Skeletal muscle cell (primary cell): Measurements from ENCODE around the gene DIP2C.

ENCODE experiments used
- DNase-seq: peaks from one replicate; pipeline ENCODE4 v3.0.0-alpha.2; 2010; ENCODE audit warnings: low read depth
- H3K4me3 ChIP-seq: 2 replicates; pipeline ENCODE4 v1.5.1; 2011; ENCODE audit warnings: low read depth, mild to moderate bottlenecking, control low read depth, low read length, moderate library complexity

The DIP2C gene

GRCh38 chr10:569961-570627 lies 119.4 kb downstream of the DIP2C start:
- no peak overlapping the region for H3K4me3 ChIP-seq
- DNase-seq = no peak

GRCh38 chr10:568848-569247 lies 120.6 kb downstream of the DIP2C start:
- DNase-seq = no peak
- no peak overlapping the region for H3K4me3 ChIP-seq

GRCh38 chr10:567869-568268 lies 121.6 kb downstream of the DIP2C start:
- no peak for DNase-seq
- no peak overlapping the region for H3K4me3 ChIP-seq

GRCh38 chr10:566241-566885 lies 123.1 kb downstream of the DIP2C start:
- no peak for DNase-seq
- H3K4me3 ChIP-seq = no peak overlapping the region

GRCh38 chr10:565676-566075 lies 123.8 kb downstream of the DIP2C start:
- DNase-seq = no peak
- no peak overlapping the region for H3K4me3 ChIP-seq

DNA sequence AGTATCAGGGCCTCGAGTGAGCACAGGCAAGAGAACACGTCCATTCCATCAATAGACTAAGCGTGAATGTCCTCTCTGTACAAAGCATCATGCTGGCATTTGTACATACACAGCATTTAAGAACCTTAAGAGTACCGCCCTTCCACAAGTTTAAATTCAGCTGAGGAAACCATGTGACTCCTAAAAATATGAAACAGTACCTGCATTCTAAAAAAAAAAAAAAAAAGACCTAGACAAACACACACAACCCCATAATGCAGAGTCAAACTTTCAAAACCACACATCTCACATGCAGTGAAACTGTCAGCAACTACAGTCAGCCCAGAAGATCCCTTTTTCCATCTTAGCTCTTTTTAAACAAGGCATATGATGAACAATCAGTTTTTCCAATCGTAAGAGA lies 124.3 kb downstream of the DIP2C start:
- no peak for DNase-seq
- H3K4me3 ChIP-seq = no peak overlapping the region

DNA sequence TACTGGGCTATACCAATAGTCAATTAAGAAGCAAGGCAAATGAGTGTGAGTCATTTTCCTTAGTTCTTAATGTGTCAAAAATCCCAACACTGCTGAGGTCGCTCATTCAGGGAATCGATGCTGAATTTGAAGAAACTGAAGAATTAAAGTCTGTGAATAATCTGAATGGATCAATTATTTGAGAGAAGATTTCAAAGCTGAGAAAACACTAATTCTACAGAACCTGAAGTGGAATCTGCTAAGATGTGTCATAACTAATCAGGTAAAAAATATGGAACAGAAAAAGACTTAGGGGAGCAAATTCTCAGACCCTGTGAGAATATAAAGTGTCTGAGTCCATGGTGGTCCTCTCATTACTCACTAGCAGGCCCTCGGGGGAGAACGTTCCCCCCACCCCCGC lies 125.6 kb downstream of the DIP2C start:
- DNase-seq = no peak
- no peak overlapping the region for H3K4me3 ChIP-seq

- H3K4me3 ChIP-seq = no peak overlapping the region
- no peak for DNase-seq
These were observed 127.3 kb downstream of the DIP2C start for GRCh38 chr10:562142-562541.

GRCh38 chr10:561721-562120 lies 127.7 kb downstream of the DIP2C start:
- H3K4me3 ChIP-seq = no peak overlapping the region
- no peak for DNase-seq

DNA sequence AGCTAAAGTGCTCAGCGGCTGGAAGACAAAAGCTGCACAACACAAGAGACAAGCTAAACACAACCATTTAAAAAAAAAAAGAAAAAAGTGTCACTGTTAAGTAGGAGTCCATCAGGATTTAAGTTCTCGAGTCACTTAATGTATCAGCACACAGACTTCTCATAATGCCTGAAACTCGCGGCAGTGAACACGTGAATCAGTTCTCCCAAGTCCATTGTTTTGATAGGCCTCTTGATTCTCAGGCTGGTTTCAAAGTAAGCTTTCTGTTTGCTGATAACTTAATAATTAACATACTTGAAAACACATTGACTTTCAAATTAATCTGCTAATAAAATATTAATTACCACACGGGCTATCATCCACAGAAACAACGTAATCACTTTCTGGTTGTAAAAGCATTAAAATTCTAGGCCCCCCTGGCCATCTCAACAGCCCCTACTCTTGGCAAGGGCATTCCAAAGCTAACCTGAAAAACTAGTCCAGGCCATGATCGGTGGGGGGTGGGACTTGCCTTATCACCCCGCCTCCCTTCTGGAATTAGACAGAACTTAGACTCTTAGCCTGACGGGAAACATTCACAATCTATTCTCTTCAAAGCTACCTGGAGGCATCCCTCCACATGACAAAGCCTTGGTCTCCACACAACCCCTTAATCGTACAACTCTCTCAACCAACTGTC lies 129.0 kb downstream of the DIP2C start:
- DNase-seq = no peak
- H3K4me3 ChIP-seq = no peak overlapping the region

GRCh38 chr10:559767-560047 lies 129.8 kb downstream of the DIP2C start:
- H3K4me3 ChIP-seq = no peak overlapping the region
- no peak for DNase-seq

DNA sequence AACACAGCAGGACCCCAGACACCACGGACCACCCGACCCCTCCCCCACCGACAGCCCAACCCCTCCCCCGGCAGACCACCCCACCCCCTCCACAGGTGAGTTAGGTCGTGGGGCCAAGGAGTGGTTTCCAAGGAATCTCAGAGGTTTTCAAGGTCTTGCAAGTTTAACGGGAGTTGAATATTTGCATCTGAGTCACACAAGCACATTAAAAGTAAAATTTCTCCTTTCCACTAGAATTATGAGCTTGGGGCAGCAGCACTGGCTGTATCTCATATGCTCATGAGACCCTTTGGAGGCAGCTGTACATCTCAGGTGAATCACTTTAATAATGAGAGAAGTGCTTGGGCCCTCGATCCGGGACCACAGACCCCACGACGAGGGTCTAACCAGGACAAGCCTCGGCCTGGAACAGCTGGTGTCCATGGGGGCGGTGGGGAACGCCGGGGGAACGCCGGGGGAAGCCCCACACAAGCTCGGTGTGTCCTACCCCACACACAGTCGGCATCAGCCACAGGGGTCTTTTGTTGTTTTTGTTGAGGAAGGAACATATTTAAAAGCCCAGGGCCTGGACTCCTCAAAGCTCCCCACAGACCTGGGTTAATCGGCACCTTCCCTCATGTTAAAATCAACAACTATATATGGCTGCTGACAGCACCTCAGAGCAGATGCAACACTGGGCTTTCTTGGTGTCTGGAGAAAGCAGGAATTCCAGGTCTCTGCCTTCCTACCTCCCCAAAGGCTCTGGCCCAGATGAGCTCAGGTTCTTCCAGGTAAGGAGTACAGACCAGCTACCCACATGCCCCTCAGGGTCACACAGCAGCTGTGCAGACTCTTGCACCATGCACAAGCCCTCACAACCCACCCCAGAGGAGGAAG lies 130.3 kb downstream of the DIP2C start:
- no peak for DNase-seq
- no peak overlapping the region for H3K4me3 ChIP-seq

GRCh38 chr10:558364-558763 lies 131.1 kb downstream of the DIP2C start:
- DNase-seq = no peak
- H3K4me3 ChIP-seq = no peak overlapping the region

DNA sequence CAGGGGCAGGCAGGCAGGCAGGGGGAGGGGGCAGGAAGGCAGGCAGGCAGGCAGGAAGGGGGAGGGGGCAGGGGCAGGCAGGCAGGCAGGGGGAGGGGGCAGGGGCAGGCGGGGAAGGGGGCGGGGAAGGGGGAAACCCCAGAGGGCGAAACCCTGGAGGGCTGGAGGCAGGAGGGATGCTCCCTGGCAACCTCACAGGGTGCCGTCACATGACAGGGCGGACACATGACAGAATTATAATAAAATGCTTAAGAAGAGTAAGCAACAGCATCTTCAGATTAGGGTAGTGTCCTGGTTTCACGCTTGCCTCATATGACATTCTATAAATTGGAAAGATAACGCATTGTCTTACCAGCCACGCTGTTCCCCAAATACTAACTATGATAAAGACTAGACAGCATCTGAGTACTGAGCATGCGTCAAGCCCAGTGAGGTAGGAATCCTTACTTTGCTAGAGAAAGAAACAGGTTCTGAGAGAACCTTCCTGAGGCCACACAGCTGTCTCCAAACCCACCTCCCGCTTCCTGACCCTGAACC lies 131.6 kb downstream of the DIP2C start:
- no peak overlapping the region for H3K4me3 ChIP-seq
- DNase-seq = no peak

- no peak overlapping the region for H3K4me3 ChIP-seq
- DNase-seq = no peak
These were observed 132.4 kb downstream of the DIP2C start for GRCh38 chr10:556971-557637.

- no peak for DNase-seq
- H3K4me3 ChIP-seq = no peak overlapping the region
These were observed 133.7 kb downstream of the DIP2C start for GRCh38 chr10:555682-556350.

DNA sequence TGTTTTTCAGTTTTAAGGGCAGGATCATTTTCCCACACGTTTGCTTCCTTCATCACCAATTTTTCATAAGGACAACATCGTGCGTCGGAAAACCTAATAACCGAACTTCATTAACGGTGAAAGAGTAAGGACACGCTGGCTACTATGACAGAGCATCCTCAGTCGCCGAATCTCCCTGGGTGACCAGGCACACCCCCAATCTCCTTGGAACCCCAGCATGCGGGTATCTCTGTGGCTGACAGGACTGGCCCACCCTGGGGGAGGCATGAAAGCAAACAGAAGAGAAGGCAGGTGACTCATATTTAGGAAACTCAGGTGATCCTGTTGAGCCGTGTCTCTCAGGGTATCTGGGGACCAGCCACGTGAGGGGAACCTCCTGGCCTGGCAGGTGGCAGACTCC lies 134.2 kb downstream of the DIP2C start:
- DNase-seq = no peak
- H3K4me3 ChIP-seq = no peak overlapping the region

DNA sequence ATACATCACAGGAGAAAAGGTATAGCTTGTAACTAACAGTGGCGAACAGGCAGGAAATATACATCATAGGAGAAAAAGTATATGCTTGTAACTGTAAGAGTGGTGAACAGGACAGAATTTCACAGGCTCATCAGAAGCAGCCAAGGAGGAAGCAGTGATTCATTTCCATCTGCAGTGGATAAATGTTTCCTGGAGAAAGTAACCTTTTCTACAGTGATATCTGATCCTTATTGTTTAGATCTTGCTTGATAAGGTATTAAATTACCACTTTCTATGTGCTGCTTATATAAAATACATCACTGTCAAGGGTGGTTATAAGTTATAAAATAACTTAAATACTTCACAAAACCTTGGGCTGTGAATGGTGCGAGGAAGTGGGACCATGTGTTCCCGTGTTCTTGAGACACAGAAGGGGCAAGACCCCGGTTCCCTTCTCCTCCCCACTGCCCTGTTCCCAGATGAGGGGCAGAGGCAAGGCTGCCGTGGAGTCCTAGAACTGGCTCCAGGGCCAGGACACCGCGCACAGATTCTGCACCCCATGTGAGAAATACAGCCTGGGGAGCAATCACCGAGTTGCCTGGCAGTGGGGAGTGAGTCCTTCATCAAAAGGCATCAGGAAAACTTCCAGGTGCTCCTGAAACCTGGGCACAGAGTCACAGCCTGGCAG lies 135.2 kb downstream of the DIP2C start:
- H3K4me3 ChIP-seq = no peak overlapping the region
- peak; percentile 17 for DNase-seq
